C4-2B (cell line): Measurements from ENCODE around the gene CERS2.

Experiments used
- ZFX ChIP-seq: fragments of 450-650 bp; IDR thresholded peaks from 2 replicates; pipeline ENCODE4 v1.6.1; 2017
- TF ChIP-seq, protein P1 (sequence below): fragments of 450-650 bp; conservative IDR thresholded peaks from 2 replicates; pipeline ENCODE4 v1.5.1; 2017; ENCODE audit warnings: mild to moderate bottlenecking

DNA sequence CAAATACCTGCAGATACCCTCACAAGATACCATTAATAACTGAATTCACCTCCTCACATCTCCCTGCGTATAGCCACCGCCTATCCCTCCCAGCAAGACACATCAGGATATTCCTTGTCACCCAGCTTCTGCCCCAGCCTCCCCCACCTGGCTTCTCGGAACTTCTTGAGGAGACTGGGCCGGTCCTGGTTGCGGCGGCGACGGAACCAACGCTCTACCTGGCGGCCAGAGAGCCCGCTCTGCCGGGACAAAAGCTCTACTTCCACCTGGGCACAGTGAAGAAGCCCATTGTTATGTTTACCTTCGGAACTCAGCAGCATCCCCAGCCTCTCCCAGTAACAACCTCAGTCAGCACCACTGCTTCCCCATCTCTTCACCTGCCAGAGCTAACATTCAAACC, 6.7 kb downstream of the CERS2 start:
- TF ChIP-seq, protein P1, sequence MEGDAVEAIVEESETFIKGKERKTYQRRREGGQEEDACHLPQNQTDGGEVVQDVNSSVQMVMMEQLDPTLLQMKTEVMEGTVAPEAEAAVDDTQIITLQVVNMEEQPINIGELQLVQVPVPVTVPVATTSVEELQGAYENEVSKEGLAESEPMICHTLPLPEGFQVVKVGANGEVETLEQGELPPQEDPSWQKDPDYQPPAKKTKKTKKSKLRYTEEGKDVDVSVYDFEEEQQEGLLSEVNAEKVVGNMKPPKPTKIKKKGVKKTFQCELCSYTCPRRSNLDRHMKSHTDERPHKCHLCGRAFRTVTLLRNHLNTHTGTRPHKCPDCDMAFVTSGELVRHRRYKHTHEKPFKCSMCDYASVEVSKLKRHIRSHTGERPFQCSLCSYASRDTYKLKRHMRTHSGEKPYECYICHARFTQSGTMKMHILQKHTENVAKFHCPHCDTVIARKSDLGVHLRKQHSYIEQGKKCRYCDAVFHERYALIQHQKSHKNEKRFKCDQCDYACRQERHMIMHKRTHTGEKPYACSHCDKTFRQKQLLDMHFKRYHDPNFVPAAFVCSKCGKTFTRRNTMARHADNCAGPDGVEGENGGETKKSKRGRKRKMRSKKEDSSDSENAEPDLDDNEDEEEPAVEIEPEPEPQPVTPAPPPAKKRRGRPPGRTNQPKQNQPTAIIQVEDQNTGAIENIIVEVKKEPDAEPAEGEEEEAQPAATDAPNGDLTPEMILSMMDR: no peak
- no peak for TF ChIP-seq ZFX
